Measurements from ENCODE around the gene ZNF835. TPM values are rescaled to one million over a fixed set of nuclear protein-coding genes. Genes with fewer than 3 reads are reported as not detected.
A peak's percentile ranks its signal among the peaks of the same experiment; 100 is the strongest.
"Not testable (repeated sequence)": the region's sequence is repeated elsewhere in the genome, so short reads cannot be mapped to it uniquely, and the experiment has no call there.

ZNF835 gene
- 1 to 10 TPM; 2.5 to 5.1 (median 4.2) TPM for polyA plus RNA-seq (ENCODE audit: insufficient read depth in 1 of 5, insufficient read length in 5 of 5, low replicate concordance in 1 of 5)
- long read RNA-seq, donor 1, partial matches to known transcripts, result 0 of 3 reads
- long read RNA-seq, donor 1, other reads (novel, unspliced or antisense), result 0 of 3 reads
- long read RNA-seq, donor 2, result 0 reads
- long read RNA-seq, donor 3, partial matches to known transcripts, result 0 of 1 reads
- long read RNA-seq, donor 3, other reads (novel, unspliced or antisense), result 0 of 1 reads
- long read RNA-seq, donor 4, result 0 reads
- long read RNA-seq, donor 5, partial matches to known transcripts, result 0 of 3 reads
- long read RNA-seq, donor 5, other reads (novel, unspliced or antisense), result 0 of 3 reads
- long read RNA-seq, donor 6, partial matches to known transcripts, result 0 of 3 reads
- long read RNA-seq, donor 6, other reads (novel, unspliced or antisense), result 0 of 3 reads
- long read RNA-seq, donor 7, partial matches to known transcripts, result 0 of 3 reads
- long read RNA-seq, donor 7, other reads (novel, unspliced or antisense), result 0 of 3 reads
- long read RNA-seq, donor 8, partial matches to known transcripts, result 0 of 2 reads
- long read RNA-seq, donor 8, other reads (novel, unspliced or antisense), result 0 of 2 reads

DNA sequence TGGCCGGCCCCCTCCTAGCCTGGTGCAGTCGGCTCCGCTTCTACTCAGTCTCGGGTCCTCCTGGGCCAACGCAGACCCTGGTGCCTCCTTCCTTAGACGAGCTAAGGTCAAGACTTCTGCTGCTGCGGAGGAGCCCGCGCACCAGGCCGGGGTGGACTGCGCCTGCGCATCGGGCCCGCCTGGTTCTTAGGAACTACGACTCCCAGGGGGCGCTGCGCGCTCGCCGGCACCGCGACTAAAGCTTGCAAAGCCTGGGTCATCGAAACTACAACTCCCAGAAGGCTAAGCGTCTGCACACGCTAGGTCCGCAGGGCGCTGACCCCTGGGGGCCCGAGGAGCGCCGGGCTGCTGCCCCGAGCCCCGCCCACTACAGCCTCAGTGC lies at the start of gene ZNF835:
Gene ZNF835 (minus strand): TSS at position 145 of the 382 bp plus-strand sequence. CDS start 6,559 bp downstream, outside the sequence.
- peak; percentile 81 to 83 for DNase-seq

DNA sequence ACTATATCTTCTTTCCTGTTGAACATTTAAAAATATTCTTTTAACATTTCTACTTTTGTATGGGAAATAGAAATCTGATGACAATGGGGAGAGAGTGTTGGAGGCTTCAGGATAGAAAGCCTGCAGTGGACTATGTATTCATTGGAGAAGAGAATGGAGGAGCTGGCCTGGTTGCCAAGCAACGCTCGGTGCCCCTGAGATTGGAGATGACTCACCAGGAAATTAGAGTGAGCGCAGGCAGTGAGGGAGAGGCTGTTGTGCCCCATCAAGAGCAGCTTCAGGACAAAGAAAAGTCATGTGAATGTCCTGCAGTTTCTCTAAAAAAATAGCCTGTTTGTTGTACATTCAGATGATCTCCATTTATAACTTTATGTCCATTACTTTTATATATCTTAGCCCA lies 48.7 kb upstream of the ZNF835 start:
- DNase-seq, result no peak

DNA sequence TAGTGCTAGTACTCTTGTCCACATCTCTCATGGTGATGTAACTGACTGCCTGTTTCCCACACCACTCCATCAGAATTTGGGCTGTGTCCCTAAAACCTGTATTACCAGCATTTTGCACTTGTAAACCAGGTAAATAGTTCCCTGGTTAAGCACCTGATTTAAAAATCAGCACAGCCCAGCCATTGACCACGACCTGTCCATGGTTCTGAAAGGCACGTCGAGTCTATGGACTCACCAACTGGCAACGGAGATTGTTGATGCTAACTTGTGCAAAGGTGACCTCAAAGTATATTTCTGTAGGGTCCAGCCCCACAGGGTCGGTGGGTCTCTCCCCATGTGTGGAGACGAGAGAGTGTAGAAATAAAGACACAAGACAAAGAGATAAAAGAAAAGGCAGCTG lies 46.7 kb upstream of the ZNF835 start:
- no peak for DNase-seq

DNA sequence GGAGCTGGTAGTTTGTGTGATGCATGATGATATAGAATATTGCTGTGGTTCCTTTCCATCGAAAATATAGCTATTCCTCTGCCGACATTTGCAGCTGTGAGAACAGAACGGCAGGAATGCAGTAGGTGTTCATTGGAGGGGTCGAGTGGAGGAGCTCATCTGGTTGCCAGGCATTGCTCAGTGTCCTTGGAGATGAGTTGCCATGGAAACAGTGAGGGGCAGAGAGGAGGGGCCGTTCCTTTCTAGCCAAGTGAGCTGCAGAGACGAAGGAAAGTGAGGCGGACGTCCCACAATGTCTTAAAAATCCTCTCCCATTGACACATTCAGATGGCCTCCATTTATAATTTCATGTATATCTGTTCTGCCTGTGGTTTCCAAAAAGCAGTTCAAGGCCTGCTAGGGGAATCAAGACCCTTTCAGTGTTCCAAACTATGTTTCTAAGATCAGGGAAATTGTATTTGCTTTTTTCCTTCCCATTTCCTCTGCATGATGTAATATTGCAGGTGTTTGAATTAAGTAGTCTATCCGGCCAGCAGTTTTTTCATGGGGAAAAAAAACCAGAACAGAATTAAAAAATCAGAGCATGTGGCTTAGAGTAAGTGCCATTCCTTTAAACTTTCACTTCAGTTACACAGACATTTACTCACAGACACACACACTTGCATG lies 41.2 kb upstream of the ZNF835 start:
- no peak for DNase-seq

DNA sequence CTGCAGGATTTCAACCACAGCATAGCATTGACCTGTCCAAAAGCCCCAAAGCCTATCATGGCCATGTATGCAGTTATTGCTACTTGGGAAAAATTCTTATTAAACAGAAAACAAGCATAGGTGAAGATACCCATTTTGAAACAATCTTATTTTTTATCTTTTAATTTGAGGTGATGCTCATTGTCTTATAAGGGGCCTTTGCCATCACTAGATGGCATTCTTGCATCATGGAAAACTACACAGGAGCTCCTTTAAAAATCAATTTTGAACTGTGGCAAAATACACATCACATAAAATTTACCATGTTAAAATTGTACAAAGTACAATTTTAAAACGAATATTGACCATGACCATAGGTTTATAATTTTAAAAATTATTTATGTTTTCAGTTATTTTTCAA lies 38.9 kb upstream of the ZNF835 start:
- no peak for DNase-seq

DNA sequence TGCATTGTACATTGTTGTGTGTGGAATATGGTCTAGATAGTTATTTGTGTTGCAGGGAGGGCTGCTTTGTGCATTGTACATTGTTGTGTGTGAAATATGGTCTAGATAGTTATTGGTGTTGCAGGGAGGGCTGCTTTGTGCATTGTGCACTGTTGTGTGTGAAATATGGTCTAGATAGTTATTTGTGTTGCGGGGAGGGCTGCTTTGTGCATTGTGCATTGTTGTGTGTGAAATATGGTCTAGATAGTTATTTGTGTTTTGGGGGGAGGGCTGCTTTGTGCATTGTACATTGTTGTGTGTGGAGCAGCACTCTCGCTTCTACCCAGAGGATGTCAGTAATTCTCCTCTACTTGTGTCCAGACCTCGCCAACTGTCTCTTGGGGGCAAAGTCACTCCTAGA lies 36.3 kb upstream of the ZNF835 start:
- no peak for DNase-seq

DNA sequence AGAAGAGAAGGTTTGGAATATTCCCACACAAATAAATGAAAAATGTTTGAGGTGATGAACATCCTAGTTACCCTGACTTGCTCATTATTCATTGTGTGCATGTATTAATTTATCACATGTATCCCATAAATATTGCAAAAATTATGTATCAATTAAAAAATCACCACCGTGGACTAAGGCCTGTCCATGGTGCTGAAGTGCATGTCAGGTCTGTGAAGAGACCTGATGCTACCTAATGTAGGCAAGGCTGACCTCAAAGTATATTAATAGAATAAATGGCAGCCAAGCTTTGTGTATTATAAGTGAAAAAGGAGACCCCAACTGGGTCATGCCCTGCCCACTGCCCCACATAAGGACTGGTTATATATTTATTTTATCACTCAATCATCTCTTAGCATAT lies 34.4 kb upstream of the ZNF835 start:
- no peak for DNase-seq

DNA sequence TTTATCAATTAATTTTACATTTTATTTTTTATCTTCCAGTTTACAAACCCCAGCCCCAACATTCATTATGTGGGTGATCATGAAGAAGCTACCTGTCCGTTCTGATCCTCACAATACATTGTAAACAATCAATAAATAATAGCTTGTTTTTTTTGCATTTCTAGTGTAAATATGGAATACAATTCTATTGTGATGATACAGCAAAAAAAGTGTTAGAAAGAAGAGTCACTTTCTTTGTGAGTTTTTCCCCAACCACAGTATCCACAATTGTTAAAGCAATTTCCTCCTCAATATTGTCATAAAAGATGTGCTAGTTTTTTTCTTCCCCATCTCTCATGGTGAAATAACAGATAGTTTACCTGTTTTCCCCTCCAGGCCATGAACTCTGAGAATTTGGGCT lies 30.3 kb upstream of the ZNF835 start:
- DNase-seq, result no peak

DNA sequence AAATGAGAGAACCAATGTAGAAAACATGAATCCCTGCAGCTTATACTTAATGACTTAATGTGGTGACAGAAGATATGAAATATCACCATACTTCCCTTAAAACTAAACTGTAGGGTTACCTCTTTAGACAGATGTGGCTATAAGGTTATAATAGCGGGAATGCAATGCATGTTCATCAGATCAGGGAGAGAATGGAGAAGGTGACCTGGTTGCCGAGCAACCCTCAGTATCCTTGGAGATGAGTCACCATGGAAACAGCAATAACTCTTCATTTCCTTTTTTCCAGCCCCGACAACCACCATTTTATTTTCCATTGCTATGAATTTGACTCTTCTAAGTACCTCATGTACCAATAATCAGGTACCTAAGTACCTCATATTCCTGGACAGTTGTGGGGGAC lies 28.0 kb upstream of the ZNF835 start:
- DNase-seq, result no peak

DNA sequence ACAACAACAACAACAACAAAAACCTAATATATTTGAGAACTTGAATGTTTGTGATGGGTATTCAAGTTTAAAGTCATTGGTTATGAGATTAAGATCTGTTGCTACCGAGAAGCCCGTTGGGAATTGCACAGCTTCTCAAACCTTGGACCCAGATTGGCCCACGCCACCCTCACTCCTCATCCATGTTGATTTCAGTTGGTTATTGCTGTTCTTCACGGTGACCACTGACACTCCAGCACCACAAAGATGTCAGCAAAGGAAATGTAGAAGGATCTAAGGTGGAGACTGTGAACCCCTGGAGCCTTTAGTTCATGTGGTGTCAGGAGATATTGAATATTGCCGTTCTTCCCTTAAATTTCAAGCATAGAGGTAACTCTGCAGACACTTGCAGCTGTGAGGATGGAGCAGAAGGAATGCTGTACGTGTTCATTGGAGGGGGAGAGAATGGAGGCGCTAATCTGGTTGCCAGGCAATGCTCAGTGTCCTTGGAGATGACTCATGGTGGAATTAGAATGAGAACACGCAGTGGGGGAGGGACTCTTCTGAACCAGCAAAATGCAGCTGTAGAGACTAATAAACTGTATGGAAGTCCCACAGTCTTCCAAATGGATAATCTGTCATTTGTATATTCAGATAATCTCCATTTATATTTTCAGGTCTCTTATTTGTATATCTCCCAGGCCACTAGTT lies 20.8 kb upstream of the ZNF835 start:
- DNase-seq, result no peak

DNA sequence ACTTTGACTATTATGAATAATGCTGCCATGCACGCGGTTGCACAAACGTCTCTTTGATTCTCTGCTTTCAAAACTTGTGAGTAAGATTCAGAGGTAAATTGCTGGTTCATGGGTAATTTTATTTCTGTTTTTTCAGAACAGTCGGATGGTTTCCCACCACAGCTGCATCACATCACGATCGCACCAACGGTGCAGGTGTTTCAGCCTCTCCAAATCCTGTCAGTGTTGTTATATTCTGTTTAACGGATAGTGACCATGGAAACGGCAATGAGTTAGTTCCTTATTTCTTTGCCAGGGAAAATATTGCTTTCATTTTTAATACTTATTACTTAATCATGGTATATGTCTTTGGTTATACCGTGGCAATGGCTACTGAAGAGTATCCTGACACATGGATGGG lies 19.1 kb upstream of the ZNF835 start:
- DNase-seq, result no peak

DNA sequence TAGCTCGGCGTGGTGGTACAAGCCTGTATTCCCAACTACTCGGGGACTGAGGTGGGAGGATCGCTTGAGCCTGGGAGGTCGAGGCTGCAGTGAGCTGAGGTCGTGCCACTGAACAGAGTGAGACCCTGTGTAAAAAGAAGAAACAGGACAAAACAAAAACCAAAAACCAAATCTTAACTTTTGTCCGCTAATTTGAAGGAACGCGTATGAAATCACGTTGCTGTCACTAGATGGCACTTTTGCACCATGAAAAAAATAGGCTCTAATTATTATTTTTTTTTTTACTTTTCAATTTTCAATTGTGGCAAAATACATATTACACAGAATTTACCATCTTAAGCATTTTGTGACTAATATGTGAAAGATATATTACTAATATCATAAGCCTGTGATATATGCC lies 17.6 kb upstream of the ZNF835 start:
- DNase-seq, result no peak

DNA sequence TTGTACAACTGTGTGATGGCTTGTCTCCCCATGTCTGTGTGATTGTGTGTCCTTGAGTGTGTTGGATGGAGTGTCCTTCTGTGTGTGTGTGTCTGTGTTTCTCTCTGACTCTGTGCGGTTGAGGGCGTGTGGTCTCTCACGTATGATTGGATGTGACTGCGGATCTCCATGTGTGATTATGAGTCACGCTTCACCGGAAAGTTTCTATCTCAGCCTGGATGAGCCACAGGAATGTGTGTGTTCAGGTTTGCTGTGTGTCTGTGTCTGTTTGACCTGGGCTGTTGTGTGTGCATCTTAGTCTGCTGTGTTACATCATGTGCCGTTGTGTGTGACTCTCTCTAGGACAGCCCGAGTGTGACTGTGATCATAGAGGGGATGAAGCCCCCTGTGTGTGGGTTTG lies 15.5 kb upstream of the ZNF835 start:
- no peak for DNase-seq

DNA sequence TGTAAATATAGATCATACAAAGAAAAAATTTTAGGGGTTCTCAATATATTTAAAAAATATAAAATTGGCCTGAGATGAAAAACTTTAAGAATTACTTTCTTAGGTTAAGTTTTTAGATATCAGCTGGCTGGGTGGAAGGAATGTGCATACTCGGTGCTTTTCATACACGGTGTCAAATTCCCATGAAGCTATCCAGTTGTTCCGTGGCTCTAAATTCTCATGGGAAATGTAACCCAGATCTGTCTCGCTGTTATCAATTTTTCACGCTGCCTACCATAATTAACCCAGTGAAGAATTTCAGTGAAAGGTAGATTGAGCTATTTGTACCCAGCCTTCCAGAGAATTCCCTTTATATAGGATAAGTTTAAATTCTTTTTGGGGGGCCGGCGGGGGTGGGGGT lies 11.6 kb upstream of the ZNF835 start:
- no peak for DNase-seq

DNA sequence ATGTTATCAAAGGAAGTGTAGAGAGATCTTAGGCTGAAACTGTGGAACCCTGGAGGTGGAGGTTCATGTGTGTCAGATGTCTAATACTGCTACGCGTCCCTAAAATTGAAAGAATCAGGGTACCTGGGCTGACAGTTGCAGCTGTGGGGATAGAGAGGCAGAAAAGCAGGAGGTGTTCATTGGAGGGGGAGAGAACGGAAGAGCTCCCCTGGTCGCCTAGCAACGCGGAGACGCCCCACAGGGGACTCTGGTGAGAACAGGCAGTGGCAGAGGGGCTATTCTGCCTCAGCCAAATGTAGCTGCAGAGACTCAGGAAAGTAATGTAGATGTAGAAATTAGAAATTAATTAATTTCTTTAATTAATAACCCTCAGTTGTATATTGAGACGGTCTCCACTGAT lies 10.1 kb upstream of the ZNF835 start:
- no peak for DNase-seq

DNA sequence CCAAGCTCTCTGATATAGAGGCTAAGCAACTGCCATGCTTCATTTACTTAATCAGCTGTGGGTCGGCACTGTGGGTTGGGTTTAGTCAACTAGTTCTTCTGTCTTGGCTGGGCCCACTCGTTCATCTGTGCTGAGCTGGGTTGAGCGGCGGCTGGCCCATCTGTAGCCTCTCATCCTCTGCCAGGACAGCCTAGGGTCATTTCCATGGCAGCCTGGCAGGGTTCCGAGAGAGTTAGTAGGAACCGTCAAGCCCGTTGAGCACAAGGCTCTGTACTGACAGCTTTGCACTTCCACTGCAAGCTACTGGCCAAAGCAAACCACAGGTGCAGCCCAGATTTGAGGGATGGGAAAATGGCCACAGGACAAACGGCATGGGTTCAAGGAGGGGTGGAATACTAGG lies 6.6 kb upstream of the ZNF835 start:
- DNase-seq, result no peak

DNA sequence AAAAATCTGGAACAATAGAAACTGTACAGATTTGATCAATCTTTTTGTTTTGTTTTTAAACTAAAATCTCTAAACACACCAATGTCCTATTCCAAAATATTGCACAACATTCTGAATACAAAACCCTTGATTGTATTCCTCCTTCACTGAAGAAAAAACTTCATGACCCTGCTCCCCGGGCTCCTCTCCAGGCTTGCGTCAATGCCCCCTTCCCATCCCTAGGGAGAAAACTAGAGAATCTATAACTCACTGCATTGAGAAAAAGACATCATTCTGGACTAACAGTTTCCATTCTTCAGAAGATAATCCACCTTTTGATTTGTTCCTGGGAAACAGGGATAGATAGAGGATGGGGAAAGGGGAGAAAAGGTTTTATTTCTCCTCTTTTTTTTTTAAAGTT lies 1.1 kb upstream of the ZNF835 start:
- DNase-seq, result not testable (repeated sequence)

DNA sequence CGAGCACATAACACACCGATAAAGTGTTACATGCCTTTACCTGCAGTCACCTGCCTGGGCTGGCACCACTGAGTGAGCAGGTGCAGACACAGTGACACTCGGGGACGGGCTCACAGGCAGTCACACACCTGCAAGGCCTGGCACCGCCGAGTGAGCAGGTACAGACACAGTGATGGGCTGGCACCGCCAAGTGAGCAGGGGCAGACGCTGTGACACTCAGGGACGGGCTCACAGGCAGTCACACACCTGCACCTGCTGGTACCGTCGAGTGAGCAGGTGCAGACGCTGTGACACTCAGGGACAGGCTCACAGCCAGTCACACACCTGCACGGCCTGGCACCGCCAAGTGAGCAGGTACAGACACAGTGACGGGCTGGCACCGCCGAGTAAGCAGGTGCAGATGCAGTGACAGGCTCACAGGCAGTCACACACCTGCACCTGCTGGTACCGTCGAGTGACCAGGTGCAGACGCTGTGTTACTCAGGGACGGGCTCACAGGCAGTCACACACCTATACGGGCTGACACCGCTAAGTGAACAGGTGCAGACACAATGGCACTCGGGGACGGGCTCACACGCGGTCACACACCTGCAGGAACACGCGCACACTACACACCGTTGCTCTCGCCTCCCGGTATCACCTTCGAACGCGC lies 470 bp downstream of the ZNF835 start:
- DNase-seq, result peak in 1 of 2 donors; percentile 11

DNA sequence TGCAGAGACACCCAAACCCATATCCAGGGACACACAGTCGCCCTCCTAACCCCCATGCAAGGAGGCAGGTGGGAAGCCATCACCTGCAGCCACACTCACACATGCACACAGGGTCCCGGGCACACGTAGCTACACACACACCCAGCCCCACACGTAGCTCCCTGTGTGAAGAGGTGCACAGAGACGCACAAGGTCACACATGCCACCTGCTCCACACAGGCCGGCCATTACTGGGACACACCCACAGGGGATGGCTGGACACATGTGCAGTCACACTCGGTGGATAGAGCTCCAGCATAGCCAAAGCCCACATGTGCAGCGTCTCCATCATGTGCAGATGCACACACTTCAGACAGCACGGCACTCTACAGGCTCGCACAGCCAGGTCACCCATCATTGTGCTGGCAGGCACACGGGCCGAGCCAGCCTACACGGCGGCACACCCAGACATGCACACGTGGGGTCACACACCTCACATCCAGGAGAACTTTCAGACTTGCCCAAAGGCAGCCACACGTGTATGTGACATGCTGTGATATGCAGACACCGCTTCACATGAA lies 1.1 kb downstream of the ZNF835 start:
- no peak for DNase-seq

DNA sequence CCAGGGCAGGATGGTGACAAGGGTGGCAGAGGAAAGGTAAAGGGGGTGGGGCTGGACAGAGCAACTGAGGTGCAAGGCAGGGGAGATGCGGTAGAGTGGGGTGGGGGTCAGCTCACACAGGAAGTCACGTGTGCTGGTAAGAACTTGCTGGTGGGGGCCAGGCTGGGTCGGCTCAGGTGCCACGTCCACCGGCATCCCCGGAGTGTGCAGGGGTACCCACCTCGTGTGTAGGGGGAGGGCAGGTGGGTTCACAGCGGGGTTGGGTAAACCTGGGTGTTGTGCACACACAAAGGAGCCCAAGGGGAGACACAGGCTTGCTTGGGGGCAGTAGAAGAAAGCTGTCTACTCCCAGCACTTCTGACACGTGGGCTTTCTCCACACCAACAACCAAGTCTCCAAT lies 2.9 kb downstream of the ZNF835 start:
- no peak for DNase-seq

DNA sequence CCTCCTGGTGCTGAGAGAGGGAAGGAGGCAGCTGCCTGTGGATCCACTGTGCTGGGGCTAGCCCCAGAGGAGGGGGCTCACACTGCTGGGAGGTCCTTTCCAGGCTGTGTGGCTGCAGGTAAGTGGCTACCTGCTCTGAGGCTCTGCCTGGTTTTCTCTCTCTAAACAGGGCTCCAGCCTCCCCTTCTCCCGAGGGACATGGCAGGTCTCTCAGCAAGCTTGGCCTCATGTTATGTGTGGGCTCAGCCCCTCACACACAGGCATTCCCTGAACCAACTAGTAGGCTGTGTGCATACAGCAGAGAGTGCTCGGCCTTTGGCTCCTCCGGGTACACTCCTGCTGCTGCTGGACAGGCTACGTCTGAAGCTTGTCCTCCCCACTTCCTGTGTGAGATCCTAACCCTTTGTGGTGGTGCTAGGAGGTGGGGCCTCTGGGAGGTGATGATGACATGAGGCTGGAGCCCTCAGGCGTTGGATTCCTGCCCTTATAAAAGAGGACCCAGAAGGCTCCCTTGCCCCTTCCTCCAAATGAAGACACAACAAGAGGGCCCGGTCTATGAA lies 4.2 kb downstream of the ZNF835 start:
- DNase-seq, result no peak

All from right lung (tissue), 10 donors.